22Rv1 (cell line): Measurements from ENCODE around the gene FMNL3.
A peak's percentile ranks its signal among the peaks of the same experiment; 100 is the strongest.
"Not testable (repeated sequence)": the region's sequence is repeated elsewhere in the genome, so short reads cannot be mapped to it uniquely, and the experiment has no call there.

Experiments used
- H3K27ac ChIP-seq: fragments of 450-650 bp; 2 replicates; pipeline ENCODE4 v1.5.1; 2017
- CTCF ChIP-seq: fragments of 450-650 bp; IDR thresholded peaks from 2 replicates; pipeline ENCODE4 v1.5.1; 2017; ENCODE audit warnings: mild to moderate bottlenecking
- ZFX ChIP-seq: fragments of 450-650 bp; IDR thresholded peaks from 2 replicates; pipeline ENCODE4 v1.6.1; 2017; ENCODE audit warnings: antibody characterized with exemption, borderline replicate concordance

Gene FMNL3

DNA sequence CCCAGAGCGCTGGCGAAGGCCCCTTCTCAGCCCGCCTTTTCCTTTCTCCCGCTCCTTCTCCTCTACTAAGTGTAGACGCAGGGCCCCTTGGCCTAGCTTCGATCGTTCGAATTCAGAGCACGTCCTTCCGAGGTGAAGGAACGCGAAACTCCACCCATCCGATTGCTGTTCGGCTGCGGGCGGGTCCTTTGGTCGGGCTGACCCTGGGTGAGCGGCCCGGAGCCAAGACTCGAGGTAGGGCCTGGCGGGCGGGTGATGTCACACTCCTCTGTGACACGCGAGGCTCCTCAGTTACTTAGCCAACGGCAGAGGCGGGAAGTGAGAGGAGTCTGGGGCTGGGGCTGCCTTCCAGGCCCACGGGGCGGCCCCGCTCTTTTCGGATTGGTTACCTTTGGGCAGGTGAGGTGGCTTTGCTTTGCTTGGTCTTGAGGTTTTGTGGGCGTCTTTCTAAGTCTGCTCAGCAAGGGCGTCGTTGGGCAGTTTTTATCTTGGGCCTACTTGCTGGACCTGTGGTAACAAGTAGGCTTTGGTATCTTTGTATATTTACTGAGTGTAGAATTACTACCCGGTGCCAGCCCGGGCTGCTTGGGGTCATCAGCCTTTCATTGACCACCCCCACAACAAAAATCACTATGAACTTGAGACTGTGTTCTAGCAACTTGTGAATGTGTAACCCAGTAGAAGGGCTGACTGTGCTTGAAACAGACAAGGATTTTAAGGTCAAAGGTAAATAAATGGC is 34.8 kb upstream of the FMNL3 start:
- peak overlapping the region; percentile 97 for H3K27ac ChIP-seq
- no peak for TF ChIP-seq CTCF
- TF ChIP-seq ZFX: no peak

DNA sequence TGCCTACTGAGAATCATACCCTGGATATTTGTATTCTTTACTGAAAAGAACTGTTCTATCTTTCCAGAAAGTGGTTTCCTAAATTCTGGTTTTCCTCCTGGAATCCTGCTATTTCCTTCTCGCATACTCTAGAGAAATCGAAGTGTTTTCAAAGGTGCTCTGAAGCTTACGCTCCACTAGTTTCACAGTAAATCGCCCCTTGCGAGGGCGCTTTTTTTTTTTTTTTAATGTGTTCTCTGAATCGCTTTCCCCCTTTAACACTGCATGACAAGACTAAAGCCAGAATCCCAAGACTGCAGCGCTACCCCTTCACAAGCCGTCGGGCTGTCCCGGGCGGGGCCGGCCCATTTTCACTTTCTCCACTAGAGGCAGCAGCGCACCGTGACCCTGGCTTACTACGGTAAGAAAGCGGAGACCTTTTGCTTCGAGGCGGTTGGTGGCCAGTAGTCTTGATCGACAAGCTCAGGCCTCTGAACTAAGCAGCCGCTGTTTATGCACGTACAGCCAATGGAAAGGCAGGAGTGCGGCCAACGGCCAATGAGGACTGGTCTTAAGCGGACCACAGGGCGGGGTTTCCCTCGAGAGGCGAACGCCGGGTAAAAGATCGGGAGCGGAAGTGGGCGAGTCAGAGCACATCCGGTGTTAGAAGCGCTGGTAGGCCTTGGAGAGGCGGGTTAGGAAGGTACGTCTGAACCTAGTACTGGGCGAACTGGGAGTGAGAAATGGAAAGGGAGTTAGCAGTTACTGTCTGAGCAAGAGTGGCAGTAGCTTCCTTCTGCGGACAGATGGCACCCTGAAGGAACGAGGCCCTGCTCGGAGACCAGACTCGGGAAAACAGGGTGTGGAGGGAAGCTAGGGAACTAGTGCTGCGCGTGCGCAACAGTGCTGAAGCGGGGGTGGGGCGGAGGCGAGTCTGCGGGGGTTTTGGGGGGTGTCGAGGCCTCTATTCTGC is 34.0 kb upstream of the FMNL3 start, which contains the start of gene TMBIM6:
Gene TMBIM6 (plus strand): TSS at position 628 of the 952 bp plus-strand sequence. CDS start 10,937 bp downstream, outside the sequence.
- TF ChIP-seq ZFX: no peak
- peak; percentile 100 for TF ChIP-seq CTCF
- peak within 1 kb of the TSS; percentile 97 for H3K27ac ChIP-seq

- H3K27ac ChIP-seq: peak overlapping the region; percentile 97
These were observed 33.1 kb upstream of the FMNL3 start for GRCh38 chr12:49740277-49740676.

DNA sequence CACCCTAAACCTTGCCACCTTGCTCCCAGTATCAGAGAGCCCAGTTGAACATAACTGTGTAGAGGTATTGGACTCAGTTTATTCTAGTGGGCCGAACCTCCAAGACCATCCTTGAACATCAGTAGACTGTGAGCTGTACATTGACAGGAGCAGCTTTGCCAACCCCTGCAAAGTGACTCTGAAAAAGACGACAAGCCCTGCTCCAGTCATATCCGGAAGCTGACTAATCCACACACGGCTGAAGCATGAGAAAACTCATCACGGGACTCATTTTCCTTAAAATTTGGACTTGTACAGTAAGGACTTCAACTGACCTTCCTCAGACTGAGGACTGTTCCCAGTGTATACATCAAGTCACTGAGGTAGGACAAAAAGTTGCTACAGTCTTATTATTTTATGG is 31.5 kb upstream of the FMNL3 start:
- H3K27ac ChIP-seq: not testable (repeated sequence)

DNA sequence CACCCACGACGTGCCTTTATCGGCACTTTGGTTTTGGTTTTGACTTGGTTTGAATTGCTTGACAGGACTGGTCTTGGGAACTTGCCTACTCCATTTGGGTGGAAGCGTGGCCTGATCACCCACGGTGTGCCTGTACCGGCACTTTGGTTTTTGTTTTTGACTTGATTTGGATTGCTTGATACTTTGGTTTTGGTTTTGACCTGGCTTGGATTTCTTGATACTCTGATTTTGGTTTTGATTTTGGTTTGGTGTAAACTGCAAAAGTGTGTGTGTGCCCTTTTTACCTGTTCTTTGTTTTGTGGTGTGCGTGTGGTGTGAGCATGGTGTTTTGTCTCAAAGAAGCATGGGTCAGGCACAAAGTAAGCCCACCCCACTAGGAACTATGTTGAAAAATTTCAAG is 27.7 kb upstream of the FMNL3 start:
- not testable (repeated sequence) for H3K27ac ChIP-seq

GRCh38 chr12:49733219-49734017 is 26.2 kb upstream of the FMNL3 start:
- H3K27ac ChIP-seq: no peak overlapping the region
- TF ChIP-seq ZFX (no peak), CTCF (peak; percentile 17; the same call in 1 of the 2 replicates)

DNA sequence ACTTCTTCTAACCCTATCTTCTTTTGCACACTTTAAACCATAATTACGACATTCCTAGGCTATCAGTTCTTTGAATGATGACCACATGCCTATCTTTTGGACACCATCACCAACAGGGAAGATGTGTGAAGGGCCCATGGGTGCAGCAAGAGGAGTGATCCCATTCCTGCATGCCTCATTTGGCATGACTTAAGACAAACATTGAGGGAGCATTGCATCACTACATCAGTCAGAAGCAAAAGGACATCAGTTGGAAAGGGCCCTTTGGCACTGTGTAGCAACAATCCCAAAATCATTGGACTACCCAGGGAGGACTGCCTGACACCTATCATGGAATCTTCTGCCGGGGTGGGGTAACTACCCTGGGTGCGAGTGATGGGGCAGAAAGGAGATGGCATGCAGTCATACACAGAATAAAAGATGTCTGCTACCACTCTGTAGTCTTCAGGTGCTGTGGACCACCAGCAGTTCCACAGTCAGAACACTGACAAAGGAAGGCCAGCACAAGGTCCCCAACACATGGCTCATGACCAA is 23.4 kb upstream of the FMNL3 start:
- no peak overlapping the region for H3K27ac ChIP-seq
- TF ChIP-seq CTCF (no peak), ZFX (no peak)

DNA sequence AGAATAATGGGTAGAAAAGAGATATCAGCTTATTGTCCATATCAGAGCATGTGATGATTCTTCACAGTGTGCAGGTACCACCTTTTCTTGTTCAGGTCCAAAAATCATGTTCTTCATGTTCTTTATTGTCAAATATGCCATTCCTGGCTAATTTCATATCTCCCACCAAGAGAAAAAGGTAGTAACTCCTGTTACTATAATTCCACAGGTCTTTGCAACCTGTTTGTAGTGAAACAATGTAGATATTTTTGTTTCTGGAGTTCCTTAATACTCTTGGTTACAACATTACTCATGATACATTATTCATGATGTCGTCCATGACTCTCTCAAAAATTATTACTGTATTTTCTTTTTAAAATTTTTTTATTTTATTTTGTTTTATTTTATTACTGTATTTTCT is 22.8 kb upstream of the FMNL3 start:
- H3K27ac ChIP-seq: no peak overlapping the region
- TF ChIP-seq ZFX (no peak), CTCF (no peak)
